GM18498 (cell line): ENCODE measurements around the gene INF2.

Source experiments
- ATAC-seq: cut with Tn5 transposase; IDR thresholded peaks from one replicate; pipeline ENCODE4 v1.9.1; 2021; ENCODE audit warnings: mild to moderate bottlenecking, moderate library complexity; ENCODE audit not compliant: unreplicated experiment

Gene INF2

DNA sequence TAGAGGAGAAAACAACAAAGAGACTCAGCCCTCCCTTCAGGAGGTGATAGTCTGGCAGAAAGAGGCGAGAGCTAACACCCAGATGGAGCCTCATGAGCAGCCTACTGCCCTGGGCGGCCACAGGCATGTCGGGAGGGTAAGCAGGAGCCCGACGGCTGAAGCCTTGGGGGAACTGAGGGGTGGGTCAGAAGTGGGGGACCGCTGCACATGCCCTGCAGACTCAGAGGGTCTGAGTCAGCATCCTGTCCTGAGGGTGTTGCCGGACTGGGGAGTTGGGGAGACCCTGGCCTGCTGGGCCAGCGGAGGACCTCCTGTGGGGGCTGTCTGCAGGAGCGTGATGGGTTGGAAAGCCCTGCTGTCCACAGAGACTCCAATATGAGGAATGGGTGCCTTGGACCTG is 15.9 kb upstream of the INF2 start:
- ATAC-seq, result no peak

DNA sequence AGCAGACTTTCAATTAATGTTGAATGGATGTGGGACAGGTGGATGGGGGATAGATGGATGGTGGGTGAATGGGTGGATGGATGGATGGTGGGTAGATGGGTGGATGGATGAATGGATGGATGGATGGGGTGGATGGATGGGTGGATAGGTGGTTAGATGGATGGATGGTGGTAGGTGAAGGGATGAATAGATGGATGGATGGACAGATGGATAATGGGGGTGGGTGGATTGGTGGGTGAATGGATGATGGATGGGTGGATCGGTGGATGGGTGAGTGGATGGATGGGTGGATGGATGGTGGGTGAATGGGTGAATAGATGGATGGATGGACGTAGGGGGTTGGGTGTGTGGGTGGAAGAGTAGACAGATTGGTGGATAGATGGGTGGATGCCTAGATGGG is 14.0 kb upstream of the INF2 start:
- no peak for ATAC-seq

DNA sequence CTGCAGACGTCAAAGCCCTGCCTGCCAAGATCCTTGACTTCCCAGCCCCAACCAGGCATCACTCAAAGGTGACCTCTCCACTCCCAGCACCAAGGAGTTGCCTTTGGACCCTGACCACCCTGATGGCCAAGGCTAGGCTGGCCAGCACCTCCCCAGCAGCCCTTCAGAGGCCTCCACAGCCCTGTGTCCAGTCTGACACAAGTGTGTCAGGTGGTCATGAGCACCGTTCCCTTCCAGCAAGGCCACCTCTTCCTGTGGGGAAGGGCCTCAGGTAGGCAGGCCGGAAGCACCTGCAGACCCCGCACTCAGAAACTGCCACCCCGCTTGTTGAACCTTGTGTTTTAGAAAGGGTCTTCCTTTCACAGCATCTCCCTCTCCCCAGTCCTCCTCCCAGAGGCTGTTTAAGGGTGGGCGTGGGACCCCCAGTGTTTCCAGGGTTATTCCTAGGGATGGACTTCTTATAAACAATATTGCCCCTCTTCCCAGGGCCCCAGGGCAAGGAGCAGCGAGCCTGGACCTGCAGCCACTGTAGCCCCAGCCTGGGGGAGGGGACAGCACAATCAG is 13.2 kb upstream of the INF2 start:
- ATAC-seq, result no peak

DNA sequence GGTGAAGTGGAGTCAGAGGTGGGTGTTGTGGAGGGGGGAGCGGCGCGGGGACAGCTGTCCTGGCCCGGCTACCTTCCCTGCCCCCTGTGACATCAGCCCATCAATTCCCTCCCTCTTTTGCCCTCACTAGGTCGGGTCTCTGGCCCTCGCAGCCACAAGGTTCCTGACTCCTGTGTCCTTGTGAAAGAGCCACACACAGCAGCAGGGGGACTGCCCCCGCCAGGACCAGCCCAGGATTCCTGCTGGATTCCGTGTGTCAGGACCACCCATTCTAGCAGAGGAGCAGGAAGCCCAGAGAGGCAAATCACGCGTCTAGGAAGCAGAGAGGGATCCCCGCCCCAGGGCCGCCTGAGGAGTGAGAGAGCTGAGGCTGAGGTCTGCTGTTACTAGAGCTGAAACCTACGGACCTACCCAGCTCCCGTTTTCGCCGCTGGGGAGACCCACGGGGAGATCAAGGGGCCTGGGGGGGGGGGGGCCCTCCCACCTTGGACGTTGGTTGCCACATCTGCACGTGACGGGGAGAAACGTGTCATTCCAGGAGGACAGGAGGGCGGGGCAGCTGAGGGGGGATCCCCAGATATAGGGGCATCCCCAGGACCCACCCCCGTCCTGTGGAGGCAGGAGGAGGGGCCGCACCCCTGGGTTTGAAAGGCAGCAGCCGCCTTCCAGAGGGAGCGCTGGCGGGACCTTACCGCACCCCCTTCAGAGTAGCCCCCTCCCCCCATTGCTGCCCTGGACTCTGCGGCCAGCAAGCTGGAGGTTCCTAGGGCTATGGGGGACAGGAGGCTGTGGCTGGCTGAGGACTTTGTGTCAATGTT is 12.5 kb upstream of the INF2 start:
- ATAC-seq, result no peak

DNA sequence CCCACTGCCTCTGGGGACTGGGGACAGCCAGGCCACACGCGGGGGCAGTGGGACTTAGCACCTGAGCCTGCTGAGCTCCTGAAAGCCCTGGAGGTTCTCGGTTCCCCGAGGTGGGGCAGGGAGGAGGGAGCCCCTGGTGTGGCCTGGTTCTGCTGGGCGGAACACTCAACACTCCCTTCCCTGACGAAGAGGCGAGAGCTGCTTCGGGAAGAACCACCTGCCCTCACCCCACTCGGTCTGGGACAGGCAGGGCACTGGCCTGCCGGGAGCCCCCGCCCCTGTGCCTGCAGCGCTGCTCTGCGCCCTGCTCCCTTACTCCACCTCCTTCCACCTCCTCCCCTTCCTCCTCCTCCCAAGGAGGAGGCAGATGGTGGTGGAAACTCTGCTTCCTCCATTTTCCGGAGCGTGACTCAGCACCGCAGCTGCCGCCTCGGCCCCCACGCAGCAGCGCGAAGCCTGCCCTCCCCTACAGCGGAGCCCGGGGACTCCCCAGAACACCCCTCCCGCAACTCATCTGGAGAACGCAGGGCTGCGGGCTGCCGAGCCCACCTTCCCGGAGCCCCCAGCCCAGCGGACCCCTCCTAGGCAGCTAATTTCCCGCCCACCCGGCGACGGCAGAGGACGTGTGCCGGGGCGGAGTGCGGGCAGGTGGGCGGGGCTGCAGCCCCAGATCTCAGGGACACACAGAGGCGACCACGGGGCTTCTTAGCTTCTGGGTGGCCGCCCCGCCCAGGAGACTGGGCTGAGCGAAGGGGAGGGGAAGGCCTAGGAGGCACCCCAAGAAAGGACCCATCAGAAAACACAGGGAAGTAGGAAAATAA is 11.7 kb upstream of the INF2 start:
- ATAC-seq, result peak; percentile 57

DNA sequence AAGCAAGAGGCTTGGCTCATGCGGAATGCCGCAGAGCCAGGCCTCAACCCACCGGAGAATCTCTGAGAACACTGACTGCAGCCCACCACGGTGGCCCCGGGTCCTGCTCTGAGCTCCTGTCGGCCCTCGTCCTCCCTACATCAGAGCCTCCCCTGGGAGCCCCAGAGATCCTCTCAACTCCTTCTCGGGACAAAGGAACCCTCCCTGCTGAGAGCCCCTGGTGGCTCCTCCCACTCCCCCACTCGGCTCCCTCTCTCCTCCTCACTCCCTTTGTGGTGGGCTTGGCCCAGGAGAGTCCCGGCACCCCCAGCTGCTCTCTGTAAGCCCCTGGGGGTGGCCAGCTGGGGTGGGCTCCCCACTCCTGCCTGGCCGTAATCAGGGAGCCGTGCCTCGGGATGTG is 11.1 kb upstream of the INF2 start:
- ATAC-seq, result peak; percentile 2

DNA sequence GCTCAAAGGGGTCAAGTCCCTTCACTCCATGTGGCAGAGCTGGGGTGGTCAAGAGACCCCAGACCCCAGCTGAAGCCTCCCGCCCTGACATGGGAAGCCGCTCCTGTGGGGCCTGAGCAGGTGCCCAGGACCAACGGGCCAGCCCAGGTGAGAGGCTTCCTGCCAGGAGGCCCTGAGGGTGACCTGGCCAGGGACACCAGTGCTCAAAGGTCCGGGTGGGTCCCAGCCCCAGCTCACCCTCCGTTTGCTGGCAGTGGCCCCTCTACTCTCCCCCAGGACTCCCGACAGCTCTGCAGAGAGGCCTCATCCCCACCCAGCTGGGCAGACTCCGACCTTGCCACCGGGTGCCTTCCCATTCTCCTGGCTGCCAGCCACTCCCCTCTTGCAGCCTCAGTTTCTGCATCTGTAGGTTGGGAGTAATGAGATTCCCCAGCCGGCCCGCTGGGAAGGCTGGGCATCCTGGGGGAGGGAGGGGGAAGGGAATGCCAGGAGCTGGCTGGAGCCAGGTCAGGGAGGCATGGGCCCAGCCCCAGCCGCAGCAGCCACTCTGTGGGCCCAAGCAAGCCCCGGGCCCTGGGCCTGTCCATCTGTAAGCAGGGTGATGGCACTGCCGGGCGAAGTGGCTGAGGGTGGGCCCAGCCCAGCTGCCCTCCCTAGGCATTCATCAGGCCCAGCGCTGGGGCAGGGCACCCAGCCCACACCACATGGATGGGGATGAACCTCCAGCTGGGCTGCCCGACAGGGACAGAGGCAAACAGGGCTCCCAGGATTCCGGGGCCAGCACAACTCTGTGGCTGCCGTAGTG is 10.3 kb upstream of the INF2 start:
- ATAC-seq, result no peak

DNA sequence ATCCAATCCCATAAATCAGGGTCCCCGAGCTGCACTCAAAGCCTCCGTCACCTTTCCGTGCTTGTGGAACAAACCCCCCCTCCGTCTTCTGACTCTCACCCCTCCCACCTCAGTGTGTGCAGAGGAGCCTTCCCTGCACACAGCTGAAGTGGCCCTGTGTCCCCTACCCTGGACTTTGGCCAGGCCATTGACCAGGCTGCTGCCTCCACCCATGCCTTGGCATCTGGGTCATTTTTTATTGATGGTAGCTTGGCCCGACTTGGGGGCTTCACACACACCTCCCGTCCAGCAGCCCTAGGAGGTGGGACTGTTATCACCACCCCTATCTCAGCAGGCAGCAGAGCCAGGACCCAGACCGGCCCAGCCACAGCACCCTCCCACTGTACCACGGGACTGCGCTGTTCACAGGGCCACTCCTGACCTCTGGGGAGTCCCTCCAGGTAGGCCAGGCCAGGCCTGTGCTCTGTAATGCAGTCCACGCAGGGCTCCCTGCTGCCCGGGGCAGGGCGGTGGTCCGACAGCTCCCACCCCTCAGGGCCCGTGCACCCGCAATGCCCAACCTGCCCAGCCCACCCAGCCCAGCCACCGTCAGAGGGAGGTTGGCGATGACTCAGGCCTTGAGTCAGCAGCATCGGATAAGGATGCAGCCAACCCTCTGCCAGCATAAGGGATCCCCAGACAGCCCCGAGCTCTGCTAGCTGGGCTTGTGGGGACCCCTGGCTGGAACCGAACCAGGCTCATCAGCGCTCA is 9.2 kb upstream of the INF2 start:
- ATAC-seq, result no peak

DNA sequence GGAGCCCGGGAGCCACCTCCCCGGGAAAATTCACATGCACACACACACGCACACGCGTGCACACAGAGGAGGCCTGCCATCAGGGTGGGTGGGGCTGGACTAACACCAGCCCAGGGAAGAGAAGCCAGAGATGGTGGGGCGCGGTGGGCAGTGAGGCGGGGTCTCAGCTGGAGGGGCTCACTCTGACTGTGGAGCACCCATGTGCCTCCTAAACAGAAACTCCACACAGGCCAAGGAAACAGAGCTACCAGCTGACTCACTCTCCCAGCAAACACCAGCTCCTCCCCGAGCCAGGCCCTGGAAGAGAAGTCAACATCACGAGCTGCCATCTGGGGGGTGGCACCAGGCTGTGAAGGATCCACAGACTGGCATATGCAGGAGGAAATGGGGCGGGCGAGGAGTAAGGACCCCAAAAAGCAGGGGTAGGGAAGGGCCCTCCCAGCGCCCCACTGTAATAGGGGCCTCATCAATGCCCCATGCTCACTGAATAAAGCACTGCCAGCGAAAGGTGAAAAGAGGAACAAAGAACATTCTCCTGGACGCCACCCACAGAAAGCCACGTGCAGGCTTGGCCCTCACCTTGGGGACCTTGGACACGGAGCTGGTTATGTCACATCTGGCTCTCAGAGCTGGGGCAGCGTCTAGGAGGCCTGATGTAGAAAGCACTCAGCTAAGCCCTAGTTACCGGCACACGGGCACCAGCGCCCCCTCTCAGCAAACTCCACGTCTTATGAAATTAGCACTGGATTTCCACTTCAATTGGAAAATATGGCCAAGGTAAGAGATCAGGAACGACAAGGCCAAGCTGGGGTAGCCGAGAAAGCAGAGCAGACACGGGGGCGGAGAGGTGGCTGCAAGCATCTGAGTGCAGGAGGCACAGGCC is 8.4 kb upstream of the INF2 start:
- peak; percentile 48 for ATAC-seq

DNA sequence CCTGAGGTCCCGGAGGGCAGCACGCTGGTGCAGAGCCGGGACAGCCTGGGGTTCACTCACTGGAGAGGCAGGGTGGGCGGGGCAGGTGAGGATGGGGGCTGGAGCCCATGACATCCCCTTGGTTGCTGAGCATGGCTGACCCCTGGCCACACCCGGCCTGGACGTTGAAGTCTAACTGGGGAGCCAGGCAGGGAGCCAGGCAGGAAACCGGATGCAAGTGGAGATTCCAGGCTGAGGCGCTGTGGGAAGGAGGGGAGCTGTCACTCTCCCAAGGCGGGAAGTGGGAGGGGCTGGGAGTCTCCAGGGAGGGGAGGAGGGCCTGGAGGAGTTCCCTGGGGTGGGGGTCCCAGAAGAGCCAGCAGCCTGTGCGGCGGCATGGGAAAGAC is 7.7 kb upstream of the INF2 start:
- ATAC-seq, result no peak

DNA sequence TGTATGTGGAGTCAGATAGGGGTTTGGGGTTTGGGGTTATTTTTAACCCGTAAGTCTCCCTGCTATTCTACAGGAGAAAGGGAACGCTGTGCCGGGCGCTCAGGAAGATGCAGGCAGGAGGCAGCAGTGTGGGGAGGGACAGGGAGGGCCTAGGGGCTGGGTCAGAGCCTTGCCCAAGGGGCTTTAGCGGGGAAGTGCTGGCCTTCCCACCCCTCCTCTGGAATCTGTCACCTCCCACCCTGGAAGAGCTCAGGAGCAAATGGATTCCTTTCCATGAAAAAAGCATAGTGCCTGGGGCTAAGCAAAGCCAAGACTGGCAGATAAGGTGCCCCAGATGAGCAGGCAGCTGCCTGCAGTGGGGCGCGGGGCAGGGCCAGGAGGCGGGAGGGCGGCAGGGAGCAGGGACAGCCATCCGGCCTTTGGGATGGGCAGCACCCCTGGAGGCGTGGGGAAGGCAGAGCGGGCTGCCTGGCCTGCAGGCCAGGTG is 7.3 kb upstream of the INF2 start:
- ATAC-seq, result no peak

DNA sequence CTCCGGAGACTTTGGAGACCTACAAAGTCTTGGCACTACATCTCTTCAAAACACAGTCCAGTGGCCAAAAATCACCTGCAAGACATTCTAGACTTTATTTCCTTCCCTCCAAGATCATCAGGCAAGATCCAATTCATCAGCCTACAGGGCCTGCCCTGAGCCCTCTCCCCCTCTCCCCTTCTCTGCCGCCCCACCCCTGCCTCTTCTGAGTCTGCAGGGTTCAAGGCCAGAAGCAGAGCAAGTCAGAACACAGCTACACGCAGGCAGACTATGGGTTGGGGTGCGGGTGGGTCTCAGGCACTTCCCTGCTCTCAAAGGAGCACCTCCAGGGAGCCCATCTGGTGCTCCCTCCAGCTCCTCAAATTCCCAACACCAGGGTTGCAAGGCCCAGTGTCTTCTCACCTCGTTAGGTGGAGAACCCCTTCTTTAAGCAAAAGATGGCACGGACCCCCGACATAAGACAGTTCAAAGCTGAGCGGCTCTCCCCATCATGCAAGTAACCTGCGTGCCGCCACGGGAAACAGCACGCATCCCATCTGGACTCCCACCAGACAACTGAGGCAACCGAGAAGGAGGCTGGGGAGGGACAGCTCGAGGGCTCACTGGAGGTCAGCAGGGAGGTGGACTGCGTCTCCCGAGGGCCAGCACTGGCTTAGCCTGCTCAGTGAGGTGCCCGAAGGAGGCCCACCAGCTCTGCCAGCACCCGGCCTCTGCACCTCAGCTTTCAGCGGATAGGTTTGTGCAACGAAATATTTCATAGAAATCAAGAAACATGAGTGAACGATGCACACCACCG is 5.6 kb upstream of the INF2 start:
- ATAC-seq, result no peak

DNA sequence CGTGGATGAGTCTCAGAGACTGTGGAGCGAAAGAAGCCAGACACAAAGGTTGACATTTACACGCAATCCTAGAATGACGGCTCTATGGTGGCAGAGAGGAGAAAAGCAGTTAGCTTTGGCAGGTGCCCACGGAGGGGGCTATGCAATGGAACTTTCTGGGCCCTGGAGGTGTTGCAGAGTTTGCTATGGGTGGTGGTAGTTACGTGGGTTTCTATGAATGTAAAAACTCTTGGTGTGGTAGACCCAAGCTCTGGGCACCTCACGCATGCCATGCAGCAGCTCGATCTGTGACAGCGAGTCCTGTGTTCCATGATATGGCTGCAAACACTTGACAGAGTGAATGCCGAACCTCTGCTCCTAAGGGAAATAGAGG is 5.0 kb upstream of the INF2 start:
- no peak for ATAC-seq

DNA sequence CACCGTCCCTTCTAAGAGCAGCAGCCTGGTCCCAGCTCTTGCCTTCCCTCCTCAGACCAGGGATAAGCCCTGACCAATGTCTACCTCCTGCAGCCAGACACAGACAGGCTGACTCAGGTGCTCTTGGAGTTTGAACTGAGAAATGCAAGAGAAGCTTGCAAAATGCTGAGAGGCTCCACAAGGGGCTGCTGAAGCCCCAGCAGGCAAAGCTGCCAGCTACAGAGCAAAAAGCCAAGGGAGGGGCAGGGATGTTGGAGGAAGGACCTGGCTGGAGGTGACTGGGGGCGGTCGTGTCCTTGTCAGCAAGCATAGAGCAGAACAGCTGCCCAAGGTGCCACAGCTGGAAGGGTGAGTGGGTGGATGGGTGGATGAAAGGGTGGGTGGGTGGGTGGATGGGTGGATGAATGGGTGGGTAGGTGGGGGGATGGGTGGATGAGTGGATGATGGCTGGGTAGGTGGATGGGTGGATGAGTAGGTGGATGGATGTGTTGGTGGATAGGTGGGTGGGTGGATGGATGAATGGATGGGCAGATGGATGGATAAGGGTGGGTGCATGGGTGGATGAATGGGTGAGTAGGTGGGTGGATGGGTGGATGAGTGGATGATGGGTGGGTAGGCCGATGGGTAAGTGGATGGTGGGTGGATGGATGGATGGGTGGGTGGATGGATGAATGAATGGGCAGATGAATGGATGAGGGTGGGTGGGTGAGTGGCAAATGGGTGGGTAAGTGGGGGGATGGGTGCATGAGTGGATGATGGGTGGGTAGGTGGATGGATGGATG is 4.0 kb upstream of the INF2 start:
- no peak for ATAC-seq

DNA sequence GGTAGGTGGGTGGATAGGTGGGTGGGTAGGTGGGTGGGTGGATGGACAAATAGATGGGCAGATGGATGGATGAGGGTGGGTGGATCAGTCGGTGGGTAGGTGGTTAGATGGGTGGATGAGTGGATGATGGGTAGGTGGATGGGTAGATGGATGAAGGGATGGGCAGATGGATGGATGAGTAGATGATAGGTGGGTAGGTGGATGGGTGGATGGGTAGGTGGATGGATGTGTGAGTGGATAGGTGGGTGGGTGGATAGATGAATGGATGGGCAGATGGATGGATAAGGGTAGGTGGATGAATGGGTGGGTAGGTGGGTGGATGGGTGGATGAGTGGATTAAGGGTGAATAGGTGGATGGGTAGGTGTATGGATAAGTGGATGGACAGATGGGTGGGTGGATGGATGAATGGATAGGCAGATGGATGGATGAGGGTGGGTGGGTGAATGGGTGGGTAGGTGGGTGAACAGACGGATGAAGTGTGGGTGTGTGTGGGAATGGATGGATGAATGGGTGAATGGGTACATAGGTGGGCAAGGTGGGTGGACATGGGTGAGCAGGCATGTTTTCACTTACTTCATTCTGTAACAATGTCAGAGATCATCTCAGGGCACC is 3.3 kb upstream of the INF2 start:
- ATAC-seq, result no peak

DNA sequence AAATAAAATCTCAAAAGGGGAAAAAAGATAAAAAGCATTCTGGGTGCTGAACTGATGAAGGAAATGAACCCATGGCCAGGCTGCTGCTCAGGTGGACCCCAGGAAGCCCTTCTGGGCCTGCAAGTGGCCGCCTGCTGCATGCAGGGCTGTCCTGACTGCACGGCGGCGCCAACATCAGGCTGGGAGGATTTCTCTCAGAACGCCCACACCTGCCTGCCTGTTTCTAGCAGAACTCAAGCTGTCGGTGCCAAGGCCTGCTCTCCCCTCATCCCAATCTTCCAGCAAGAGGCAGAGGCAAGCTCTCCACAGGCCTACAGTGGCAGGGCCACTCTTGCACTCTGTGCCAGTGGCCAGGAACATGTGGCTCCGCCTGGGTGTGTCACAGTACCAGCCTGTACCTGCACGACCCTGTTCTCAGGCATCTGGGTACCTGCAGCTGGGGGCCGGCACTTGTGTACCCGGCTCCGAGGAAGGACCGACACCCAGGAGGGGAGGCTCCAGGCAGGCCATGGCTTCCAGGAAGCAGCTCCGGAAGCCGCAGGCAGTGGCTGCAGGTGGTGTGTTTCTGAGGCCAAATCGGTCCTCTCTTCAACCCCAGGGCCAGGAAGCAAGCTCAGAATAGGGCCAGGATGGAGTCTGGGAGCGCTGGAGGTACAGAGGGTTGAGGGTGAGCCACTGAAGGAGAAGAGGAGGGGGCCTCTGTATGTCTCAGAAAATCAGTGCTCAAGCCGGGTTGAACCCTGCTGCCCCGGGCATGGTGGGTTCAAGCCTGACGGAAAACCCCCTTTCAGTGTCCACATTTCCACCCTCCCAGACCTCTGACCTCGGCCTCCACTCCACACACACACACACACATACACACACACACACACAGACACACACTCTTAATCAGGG is 2.5 kb upstream of the INF2 start:
- ATAC-seq, result no peak
